ENCODE results near the gene KPNA5. TPM values are rescaled to one million over a fixed set of nuclear protein-coding genes. Genes with fewer than 3 reads are reported as not detected.
"Not testable (repeated sequence)": the region's sequence is repeated elsewhere in the genome, so short reads cannot be mapped to it uniquely, and the experiment has no call there.

Gene KPNA5
- total RNA-seq, 4 donors from 2014 or later: 9.8 to 16.8 (median 13.4) TPM

DNA sequence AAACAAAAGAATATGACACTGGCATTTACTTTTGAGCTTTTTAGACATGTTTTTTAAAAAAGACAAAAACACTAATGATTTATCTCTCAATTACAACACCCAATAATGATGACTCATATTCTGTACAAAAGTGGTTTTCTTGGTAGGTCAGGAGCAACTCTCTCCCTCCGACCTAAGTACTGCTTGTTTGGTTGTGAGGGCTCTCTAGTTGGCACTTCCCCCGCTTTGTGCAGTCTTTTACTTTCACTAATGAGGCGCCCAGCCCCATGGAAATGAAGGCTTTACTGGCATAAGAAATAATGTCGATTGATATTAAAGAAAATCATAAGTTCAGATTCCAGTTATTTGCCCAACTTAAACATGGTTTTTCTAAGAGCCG is 1.3 kb downstream of the KPNA5 start:
- peak overlapping the region in 1 of 2 donors; percentile 73 for H3K4me3 ChIP-seq
- 55 to 79% methylated on average over 2 to 4 of the region's 5 CpGs for WGBS, 2 donors (ENCODE audit: low coverage in 1 of 2)
- ATAC-seq: no peak
- no peaks in the 10 kb centered on the region for H3K27me3 ChIP-seq
- peaks cover 0 to 27% (median 0%) of the 10 kb centered on the region in 3 donors for H3K4me1 ChIP-seq
- no peaks in the 10 kb centered on the region for H3K36me3 ChIP-seq
- no peaks in the 10 kb centered on the region for H3K9me3 ChIP-seq
- peak overlapping the region in 2 of 4 donors; percentile 89 to 92 for H3K27ac ChIP-seq
- peak; percentile 14 for TF ChIP-seq POLR2AphosphoS5 (IDR thresholded peaks at IDR 0.05)
- TF ChIP-seq, protein P1, sequence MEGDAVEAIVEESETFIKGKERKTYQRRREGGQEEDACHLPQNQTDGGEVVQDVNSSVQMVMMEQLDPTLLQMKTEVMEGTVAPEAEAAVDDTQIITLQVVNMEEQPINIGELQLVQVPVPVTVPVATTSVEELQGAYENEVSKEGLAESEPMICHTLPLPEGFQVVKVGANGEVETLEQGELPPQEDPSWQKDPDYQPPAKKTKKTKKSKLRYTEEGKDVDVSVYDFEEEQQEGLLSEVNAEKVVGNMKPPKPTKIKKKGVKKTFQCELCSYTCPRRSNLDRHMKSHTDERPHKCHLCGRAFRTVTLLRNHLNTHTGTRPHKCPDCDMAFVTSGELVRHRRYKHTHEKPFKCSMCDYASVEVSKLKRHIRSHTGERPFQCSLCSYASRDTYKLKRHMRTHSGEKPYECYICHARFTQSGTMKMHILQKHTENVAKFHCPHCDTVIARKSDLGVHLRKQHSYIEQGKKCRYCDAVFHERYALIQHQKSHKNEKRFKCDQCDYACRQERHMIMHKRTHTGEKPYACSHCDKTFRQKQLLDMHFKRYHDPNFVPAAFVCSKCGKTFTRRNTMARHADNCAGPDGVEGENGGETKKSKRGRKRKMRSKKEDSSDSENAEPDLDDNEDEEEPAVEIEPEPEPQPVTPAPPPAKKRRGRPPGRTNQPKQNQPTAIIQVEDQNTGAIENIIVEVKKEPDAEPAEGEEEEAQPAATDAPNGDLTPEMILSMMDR (IDR thresholded peaks at IDR 0.05): no peak

DNA sequence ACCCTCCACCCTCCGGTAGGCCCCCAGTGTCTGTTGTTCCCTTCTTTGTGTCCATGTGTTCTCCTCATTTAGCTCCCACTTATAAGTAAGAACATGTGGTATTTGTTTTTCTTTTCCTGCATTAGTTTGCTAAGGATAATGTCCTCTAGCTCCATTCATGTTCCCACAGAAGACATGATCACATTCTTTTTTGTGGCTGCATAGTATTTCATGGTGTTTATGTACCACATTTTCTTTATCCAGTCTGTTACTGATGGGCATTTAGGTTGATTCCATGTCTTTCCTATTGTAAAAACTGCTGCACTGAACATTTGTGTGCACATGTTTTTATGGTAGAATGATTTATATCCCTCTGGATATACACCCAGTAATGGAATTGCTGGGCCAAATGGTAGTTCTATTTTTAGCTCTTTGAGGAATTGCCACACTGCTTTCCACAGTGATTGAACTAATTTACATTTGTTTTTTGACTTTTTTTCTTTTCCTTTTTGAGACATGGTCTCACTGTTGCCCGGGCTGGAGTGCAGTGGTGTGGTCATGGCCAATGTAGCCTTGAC is 4.5 kb downstream of the KPNA5 start:
- Histone ChIP-seq H3K27ac (no peak overlapping the region), H3K9me3 (no peaks in the 10 kb centered on the region), H3K27me3 (no peaks in the 10 kb centered on the region), H3K4me1 (peaks cover 0 to 33% (median 0%) of the 10 kb centered on the region in 3 donors), H3K4me3 (no peak overlapping the region), H3K36me3 (peaks cover 0 to 12% of the 10 kb centered on the region in 2 donors)
- no peak for ATAC-seq
- no peak for TF ChIP-seq EP300 (IDR thresholded peaks at IDR 0.05)
- TF ChIP-seq POLR2AphosphoS5 (IDR thresholded peaks at IDR 0.05): no peak
- TF ChIP-seq, protein P1 (IDR thresholded peaks at IDR 0.05): no peak
- WGBS, 2 donors (ENCODE audit: low coverage in 1 of 2): 63 to 82% methylated on average over 1 to 2 of the region's 2 CpGs

DNA sequence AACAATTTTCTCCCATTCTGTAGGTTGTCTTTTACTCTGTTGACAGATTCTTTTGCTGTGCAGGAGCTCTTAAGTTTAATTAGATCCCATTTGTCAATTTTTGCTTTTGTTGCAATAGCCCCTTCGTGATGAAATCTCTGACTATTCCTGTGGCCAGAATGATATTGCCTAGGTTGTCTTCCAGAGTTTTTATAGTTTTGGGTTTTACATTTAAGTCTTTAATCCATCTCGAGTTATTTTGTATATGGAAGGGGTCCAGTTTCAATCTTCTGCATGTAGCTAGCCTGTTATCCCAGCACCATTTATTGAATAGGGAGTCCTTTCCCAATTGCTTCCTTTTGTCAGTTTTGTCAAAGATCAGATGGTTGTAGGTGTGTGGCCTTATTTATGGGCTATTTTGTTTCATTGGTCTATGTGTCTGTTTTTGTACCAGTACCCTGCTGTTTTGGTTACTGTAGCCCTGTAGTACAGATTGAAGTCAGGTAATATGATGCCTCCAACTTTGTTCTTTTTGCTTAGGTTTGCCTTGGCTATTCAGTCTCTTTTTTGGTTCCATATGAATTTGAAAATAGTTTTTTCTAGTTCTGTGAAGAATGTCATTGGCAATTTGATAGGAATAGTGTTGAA is 5.6 kb downstream of the KPNA5 start:
- 31 to 69% methylated on average over 2 of the region's 2 CpGs for WGBS, 2 donors (ENCODE audit: low coverage in 1 of 2)
- not testable (repeated sequence) for H3K4me3 ChIP-seq, ATAC-seq, H3K27me3 ChIP-seq, H3K27ac ChIP-seq, H3K9me3 ChIP-seq
- peaks cover 0 to 31% (median 0%) of the 10 kb centered on the region in 3 donors for H3K4me1 ChIP-seq
- H3K36me3 ChIP-seq: peaks cover 0 to 18% of the 10 kb centered on the region in 2 donors

DNA sequence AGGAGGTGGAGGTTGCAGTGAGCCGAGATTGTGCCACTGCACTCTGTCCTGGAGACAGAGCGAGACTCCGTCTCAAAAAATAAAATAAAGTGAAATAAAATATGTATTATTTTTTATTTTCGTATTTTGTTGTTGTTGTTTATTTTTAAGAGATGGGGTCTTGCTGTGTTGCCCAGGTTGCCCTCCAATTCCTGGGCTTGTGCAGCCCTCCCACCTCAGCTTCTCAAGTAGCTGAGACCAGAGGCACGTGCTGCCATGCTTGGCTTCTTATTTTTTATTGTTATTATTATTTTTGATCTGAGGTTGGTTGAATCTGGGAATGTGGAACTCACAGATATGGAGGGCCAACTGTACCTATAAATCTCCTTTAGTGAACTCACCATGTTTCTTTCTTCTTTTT is 10.1 kb downstream of the KPNA5 start:
- WGBS, 2 donors (ENCODE audit: low coverage in 1 of 2): 96 to 97% methylated on average over 5 of the region's 5 CpGs
- TF ChIP-seq POLR2A (IDR thresholded peaks at IDR 0.05) (no peak), EP300 (IDR thresholded peaks at IDR 0.05) (no peak), POLR2AphosphoS5 (IDR thresholded peaks at IDR 0.05) (no peak)
- Histone ChIP-seq H3K4me1 (peaks cover 0 to 14% (median 0%) of the 10 kb centered on the region in 3 donors), H3K27me3 (no peaks in the 10 kb centered on the region), H3K4me3 (no peak overlapping the region), H3K36me3 (peaks cover 0 to 31% of the 10 kb centered on the region in 2 donors), H3K27ac (no peak overlapping the region), H3K9me3 (no peaks in the 10 kb centered on the region)
- no peak for ATAC-seq

DNA sequence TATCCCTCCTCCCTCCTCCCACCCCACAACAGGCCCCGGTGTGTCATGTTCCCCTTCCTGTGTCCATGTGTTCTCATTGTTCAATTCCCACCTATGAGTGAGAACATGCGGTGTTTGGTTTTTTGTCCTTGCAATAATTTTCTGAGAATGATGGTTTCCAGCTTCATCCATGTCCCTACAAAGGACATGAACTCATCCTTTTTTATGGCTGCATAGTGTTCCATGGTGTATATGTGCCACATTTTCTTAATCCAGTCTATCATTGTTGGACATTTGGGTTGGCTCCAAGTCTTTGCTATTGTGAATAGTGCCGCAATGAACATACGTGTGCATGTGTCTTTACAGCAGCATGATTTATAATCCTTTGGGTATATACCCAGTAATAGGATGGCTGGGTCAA is 11.9 kb downstream of the KPNA5 start:
- H3K27me3 ChIP-seq, ATAC-seq, H3K9me3 ChIP-seq, H3K4me3 ChIP-seq, H3K4me1 ChIP-seq, H3K27ac ChIP-seq: not testable (repeated sequence)
- WGBS, 2 donors (ENCODE audit: low coverage in 1 of 2): 82 to 100% methylated on average over 3 to 4 of the region's 4 CpGs
- H3K36me3 ChIP-seq: peaks cover 0 to 31% of the 10 kb centered on the region in 2 donors

DNA sequence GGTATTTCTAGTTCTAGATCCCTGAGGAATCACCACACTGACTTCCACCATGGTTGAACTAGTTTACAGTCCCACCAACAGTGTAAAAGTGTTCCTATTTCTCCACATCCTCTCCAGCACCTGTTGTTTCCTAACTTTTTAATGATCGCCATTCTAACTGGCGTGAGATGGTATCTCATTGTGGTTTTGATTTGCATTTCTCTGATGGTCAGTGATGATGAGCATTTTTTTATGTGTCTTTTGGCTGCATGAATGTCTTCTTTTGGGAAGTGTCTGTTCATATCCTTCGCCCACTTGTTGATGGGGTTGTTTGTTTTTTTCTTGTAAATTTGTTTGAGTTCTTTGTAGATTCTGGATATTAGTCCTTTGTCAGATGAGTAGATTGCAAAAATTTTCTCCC is 12.3 kb downstream of the KPNA5 start:
- not testable (repeated sequence) for H3K27ac ChIP-seq, H3K4me1 ChIP-seq, H3K4me3 ChIP-seq, H3K27me3 ChIP-seq, ATAC-seq, H3K9me3 ChIP-seq
- 100% methylated on average over 3 of the region's 3 CpGs; no CpG with 5 or more reads in 1 of the 2 donors for WGBS, 2 donors (ENCODE audit: low coverage in 1 of 2)
- H3K36me3 ChIP-seq: peaks cover 0 to 31% of the 10 kb centered on the region in 2 donors

DNA sequence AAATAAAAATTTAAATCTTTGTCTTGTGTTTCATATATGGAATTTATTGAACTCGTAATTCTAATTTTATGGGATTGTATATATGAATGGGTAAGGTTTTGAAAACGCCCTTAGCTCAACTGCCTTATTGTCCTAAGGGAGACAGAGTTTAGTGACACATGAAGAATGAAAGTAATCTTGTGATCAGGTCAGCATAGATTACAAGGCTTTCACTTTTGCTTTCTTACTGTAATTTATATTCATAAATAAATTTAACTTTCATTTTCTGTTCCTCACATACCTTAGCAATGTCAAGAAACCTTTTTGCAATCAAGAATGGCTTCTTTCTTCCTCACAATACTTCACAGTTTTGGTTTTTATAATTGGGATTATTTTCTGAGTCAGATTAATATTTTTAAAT is 14.4 kb downstream of the KPNA5 start:
- peaks cover 0 to 34% of the 10 kb centered on the region in 2 donors for H3K36me3 ChIP-seq
- TF ChIP-seq, protein P1 (IDR thresholded peaks at IDR 0.05): no peak
- TF ChIP-seq POLR2A (IDR thresholded peaks at IDR 0.05) (no peak), POLR2AphosphoS5 (IDR thresholded peaks at IDR 0.05) (no peak), EP300 (IDR thresholded peaks at IDR 0.05) (no peak)
- ATAC-seq: no peak
- no peak overlapping the region for H3K4me3 ChIP-seq
- no peaks in the 10 kb centered on the region for H3K4me1 ChIP-seq
- no peak overlapping the region for H3K27ac ChIP-seq
- 90 to 93% methylated on average over 2 of the region's 2 CpGs for WGBS, 2 donors (ENCODE audit: low coverage in 1 of 2)
- no peaks in the 10 kb centered on the region for H3K9me3 ChIP-seq
- no peaks in the 10 kb centered on the region for H3K27me3 ChIP-seq
